GM23338 (cell line): ENCODE measurements around the gene ADGRL3. TPM values are rescaled to one million over a fixed set of nuclear protein-coding genes. Genes with fewer than 3 reads are reported as not detected.

Source experiments
- ATAC-seq: fragments of 200-7000 bp; cut with Tn5 transposase; 3 replicates; pipeline ENCODE4 v1.9.1; 2020
- DNase-seq: peaks from one replicate; pipeline ENCODE4 v3.0.0-alpha.2; 2015; ENCODE audit warnings: low spot score
- H2AFZ ChIP-seq: fragments of 200-600 bp; sonication (generic); 2 replicates; pipeline ENCODE4 v1.8.0; 2016; ENCODE audit warnings: antibody characterized with exemption, mild to moderate bottlenecking, moderate library complexity
- H3F3A ChIP-seq: fragments of 200-600 bp; sonication (generic); replicated peaks from 2 replicates; pipeline ENCODE4 v1.8.0; 2017; ENCODE audit warnings: antibody characterized with exemption, mixed run types, low read depth
- H3K27ac ChIP-seq: fragments of 200-600 bp; sonication (generic); 2 replicates; pipeline ENCODE4 v1.6.1; 2016; ENCODE audit warnings: low read depth
- H3K27me3 ChIP-seq: fragments of 200-600 bp; sonication (generic); 2 replicates; pipeline ENCODE4 v1.8.0; 2016; ENCODE audit warnings: mild to moderate bottlenecking, mixed run types, moderate library complexity; ENCODE audit not compliant: insufficient read depth
- H3K36me3 ChIP-seq: fragments of 200-600 bp; sonication (generic); 2 replicates; pipeline ENCODE4 v1.8.0; 2016; ENCODE audit warnings: mild to moderate bottlenecking; ENCODE audit not compliant: insufficient read depth
- H3K4me1 ChIP-seq: fragments of 200-600 bp; sonication (generic); 2 replicates; pipeline ENCODE4 v1.8.0; 2016; ENCODE audit warnings: mild to moderate bottlenecking, moderate library complexity; ENCODE audit not compliant: insufficient read depth
- H3K4me2 ChIP-seq: fragments of 200-600 bp; sonication (generic); 2 replicates; pipeline ENCODE4 v1.7.1; 2017; ENCODE audit warnings: mixed run types
- H3K4me3 ChIP-seq: fragments of 200-600 bp; sonication (generic); 2 replicates; pipeline ENCODE4 v1.6.1; 2016; ENCODE audit warnings: mixed run types
- H3K79me2 ChIP-seq: fragments of 200-600 bp; sonication (generic); replicated peaks from 2 replicates; pipeline ENCODE4 v1.8.0; 2017; ENCODE audit warnings: mild to moderate bottlenecking; ENCODE audit not compliant: insufficient read depth
- H3K9me2 ChIP-seq: fragments of 200-600 bp; sonication (generic); 2 replicates; pipeline ENCODE4 v1.8.0; 2017; ENCODE audit not compliant: insufficient read depth
- H4K20me1 ChIP-seq: fragments of 200-600 bp; sonication (generic); replicated peaks from 2 replicates; pipeline ENCODE4 v1.8.0; 2017; ENCODE audit warnings: mild to moderate bottlenecking; ENCODE audit not compliant: insufficient read depth
- H3K27ac Mint-ChIP-seq: 2 replicates; pipeline ENCODE4 v1.8.0; 2020; ENCODE audit warnings: inconsistent platforms, mild to moderate bottlenecking, moderate library complexity, mixed read lengths
- H3K27me3 Mint-ChIP-seq: 3 replicates; pipeline ENCODE4 v1.8.0; 2022; ENCODE audit warnings: low read depth, mild to moderate bottlenecking, moderate library complexity, mixed read lengths, inconsistent platforms; ENCODE audit not compliant: insufficient read depth, poor library complexity
- H3K36me3 Mint-ChIP-seq: 3 replicates; pipeline ENCODE4 v1.8.0; 2021; ENCODE audit warnings: low read depth, mild to moderate bottlenecking, inconsistent platforms, moderate library complexity, mixed read lengths
- H3K4me1 Mint-ChIP-seq: 3 replicates; pipeline ENCODE4 v1.8.0; 2020; ENCODE audit warnings: mild to moderate bottlenecking, inconsistent platforms, mixed read lengths
- H3K4me3 Mint-ChIP-seq: 3 replicates; pipeline ENCODE4 v1.8.0; 2021; ENCODE audit warnings: moderate library complexity, mild to moderate bottlenecking, inconsistent platforms, mixed read lengths
- H3K9me3 Mint-ChIP-seq: 3 replicates; pipeline ENCODE4 v1.8.0; 2020; ENCODE audit warnings: moderate library complexity, mild to moderate bottlenecking, inconsistent platforms, mixed read lengths
- EZH2 ChIP-seq: fragments of 200-600 bp; sonication (generic); IDR thresholded peaks from one replicate; pipeline ENCODE4 v1.8.0; 2017; ENCODE audit warnings: antibody characterized with exemption, mild to moderate bottlenecking, low read depth; ENCODE audit not compliant: unreplicated experiment
- EZH2phosphoT487 ChIP-seq: fragments of 200-600 bp; sonication (generic); IDR thresholded peaks from one replicate; pipeline ENCODE4 v1.8.1; 2018; ENCODE audit warnings: antibody characterized with exemption; ENCODE audit not compliant: unreplicated experiment
- JUNB ChIP-seq: IDR thresholded peaks from one replicate; pipeline ENCODE4 v1.6.1; 2016; ENCODE audit warnings: antibody characterized with exemption; ENCODE audit not compliant: unreplicated experiment
- NANOG ChIP-seq: IDR thresholded peaks from 2 replicates; pipeline ENCODE4 v1.6.1; 2016; ENCODE audit warnings: antibody characterized with exemption, borderline replicate concordance
- POLR2AphosphoS5 ChIP-seq: IDR thresholded peaks from 2 replicates; pipeline ENCODE4 v1.6.1; 2016; ENCODE audit warnings: antibody characterized with exemption, low read depth
- ZNF114 ChIP-seq: fragments of 250-450 bp; sonication (Bioruptor Pico); IDR thresholded peaks from 2 replicates; pipeline ENCODE4 v1.5.0; 2020; ENCODE audit warnings: mild to moderate bottlenecking, moderate library complexity
- ZNF331 ChIP-seq: fragments of 250-450 bp; sonication (Bioruptor Pico); IDR thresholded peaks from 2 replicates; pipeline ENCODE4 v1.5.0; 2020; ENCODE audit warnings: low read depth, mild to moderate bottlenecking, moderate library complexity
- polyA plus RNA-seq: library from polyadenylated mRNA; unstranded; fragments of >200 nt; fragmentation: Nextera tagmentation; extraction: Ambion mirVana; gene quantifications from 2 replicates; pipeline ENCODE4 v1.2.1, GENCODE V29; 2016
- total RNA-seq: library from RNA; depleted of rRNA; stranded (reverse); fragments of >200 nt; shearing (Covaris generic); gene quantifications from 2 replicates; pipeline ENCODE4 v1.2.3, GENCODE V29; 2014
- TF ChIP-seq, protein P1 (sequence below): fragments of 250-450 bp; sonication (Bioruptor Pico); IDR thresholded peaks from 2 replicates; pipeline ENCODE4 v1.5.0; 2020; ENCODE audit warnings: mild to moderate bottlenecking, moderate library complexity
- TF ChIP-seq, protein P2 (sequence below), 2 experiments: fragments of 200-600 bp in 1 of 2; sonication (generic) in 1 of 2; conservative IDR thresholded peaks; 2 replicates each; pipeline versions ENCODE4 v1.5.1 to v1.6.1; 2016 to 2017; ENCODE audit warnings: antibody characterized with exemption in 2 of 2, low read depth in 2 of 2, mild to moderate bottlenecking in 2 of 2, moderate library complexity in 1 of 2
- TF ChIP-seq, protein P3 (sequence below): IDR thresholded peaks from one replicate; pipeline ENCODE4 v1.6.1; 2018; ENCODE audit warnings: antibody characterized with exemption; ENCODE audit not compliant: unreplicated experiment

ADGRL3 gene
- total and polyA plus RNA-seq, 2 experiments from 2014 or later, result 9.7 to 16.5 TPM

DNA sequence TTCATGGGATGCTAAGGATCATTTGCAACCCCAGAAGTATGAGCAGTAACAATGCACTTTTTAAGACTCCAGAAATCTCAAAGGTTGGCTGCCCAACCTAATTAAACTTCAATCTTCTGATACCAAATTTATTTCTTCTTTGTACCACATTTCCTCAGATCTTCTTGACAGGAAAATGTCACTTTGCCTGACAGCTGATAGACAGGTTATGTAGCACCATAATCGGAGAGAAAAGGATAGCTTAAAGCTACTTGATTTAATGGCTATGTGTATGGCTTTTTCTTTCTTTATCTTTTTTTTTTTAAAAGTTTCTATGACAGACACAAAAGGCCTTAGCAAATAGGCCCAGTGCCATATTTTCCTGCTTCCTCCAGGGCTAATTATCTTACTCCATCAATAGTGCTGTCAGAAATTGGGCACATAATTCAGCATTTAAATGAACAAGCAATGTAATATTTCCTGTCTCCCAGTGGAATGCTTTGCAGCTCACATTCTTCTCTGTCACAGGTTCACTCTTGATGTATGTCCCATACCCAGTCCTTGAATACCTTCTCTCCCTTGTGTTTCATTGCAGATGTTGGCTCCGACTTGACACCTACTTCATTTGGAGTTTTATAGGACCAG, 795.7 kb downstream of the ADGRL3 start (continued):
- TF ChIP-seq, protein P1, sequence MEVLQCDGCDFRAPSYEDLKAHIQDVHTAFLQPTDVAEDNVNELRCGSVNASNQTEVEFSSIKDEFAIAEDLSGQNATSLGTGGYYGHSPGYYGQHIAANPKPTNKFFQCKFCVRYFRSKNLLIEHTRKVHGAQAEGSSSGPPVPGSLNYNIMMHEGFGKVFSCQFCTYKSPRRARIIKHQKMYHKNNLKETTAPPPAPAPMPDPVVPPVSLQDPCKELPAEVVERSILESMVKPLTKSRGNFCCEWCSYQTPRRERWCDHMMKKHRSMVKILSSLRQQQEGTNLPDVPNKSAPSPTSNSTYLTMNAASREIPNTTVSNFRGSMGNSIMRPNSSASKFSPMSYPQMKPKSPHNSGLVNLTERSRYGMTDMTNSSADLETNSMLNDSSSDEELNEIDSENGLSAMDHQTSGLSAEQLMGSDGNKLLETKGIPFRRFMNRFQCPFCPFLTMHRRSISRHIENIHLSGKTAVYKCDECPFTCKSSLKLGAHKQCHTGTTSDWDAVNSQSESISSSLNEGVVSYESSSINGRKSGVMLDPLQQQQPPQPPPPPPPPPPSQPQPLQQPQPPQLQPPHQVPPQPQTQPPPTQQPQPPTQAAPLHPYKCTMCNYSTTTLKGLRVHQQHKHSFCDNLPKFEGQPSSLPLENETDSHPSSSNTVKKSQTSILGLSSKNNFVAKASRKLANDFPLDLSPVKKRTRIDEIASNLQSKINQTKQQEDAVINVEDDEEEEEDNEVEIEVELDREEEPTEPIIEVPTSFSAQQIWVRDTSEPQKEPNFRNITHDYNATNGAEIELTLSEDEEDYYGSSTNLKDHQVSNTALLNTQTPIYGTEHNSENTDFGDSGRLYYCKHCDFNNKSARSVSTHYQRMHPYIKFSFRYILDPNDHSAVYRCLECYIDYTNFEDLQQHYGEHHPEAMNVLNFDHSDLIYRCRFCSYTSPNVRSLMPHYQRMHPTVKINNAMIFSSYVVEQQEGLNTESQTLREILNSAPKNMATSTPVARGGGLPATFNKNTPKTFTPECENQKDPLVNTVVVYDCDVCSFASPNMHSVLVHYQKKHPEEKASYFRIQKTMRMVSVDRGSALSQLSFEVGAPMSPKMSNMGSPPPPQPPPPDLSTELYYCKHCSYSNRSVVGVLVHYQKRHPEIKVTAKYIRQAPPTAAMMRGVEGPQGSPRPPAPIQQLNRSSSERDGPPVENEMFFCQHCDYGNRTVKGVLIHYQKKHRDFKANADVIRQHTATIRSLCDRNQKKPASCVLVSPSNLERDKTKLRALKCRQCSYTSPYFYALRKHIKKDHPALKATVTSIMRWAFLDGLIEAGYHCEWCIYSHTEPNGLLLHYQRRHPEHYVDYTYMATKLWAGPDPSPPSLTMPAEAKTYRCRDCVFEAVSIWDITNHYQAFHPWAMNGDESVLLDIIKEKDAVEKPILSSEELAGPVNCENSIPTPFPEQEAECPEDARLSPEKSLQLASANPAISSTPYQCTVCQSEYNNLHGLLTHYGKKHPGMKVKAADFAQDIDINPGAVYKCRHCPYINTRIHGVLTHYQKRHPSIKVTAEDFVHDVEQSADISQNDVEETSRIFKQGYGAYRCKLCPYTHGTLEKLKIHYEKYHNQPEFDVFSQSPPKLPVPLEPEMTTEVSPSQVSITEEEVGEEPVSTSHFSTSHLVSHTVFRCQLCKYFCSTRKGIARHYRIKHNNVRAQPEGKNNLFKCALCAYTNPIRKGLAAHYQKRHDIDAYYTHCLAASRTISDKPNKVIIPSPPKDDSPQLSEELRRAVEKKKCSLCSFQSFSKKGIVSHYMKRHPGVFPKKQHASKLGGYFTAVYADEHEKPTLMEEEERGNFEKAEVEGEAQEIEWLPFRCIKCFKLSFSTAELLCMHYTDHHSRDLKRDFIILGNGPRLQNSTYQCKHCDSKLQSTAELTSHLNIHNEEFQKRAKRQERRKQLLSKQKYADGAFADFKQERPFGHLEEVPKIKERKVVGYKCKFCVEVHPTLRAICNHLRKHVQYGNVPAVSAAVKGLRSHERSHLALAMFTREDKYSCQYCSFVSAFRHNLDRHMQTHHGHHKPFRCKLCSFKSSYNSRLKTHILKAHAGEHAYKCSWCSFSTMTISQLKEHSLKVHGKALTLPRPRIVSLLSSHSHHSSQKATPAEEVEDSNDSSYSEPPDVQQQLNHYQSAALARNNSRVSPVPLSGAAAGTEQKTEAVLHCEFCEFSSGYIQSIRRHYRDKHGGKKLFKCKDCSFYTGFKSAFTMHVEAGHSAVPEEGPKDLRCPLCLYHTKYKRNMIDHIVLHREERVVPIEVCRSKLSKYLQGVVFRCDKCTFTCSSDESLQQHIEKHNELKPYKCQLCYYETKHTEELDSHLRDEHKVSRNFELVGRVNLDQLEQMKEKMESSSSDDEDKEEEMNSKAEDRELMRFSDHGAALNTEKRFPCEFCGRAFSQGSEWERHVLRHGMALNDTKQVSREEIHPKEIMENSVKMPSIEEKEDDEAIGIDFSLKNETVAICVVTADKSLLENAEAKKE (CRISPR knock-in tag), result no peak
- no peak for TF ChIP-seq JUNB
- TF ChIP-seq POLR2AphosphoS5, result no peak
- TF ChIP-seq EZH2phosphoT487, result no peak
- TF ChIP-seq, protein P2, sequence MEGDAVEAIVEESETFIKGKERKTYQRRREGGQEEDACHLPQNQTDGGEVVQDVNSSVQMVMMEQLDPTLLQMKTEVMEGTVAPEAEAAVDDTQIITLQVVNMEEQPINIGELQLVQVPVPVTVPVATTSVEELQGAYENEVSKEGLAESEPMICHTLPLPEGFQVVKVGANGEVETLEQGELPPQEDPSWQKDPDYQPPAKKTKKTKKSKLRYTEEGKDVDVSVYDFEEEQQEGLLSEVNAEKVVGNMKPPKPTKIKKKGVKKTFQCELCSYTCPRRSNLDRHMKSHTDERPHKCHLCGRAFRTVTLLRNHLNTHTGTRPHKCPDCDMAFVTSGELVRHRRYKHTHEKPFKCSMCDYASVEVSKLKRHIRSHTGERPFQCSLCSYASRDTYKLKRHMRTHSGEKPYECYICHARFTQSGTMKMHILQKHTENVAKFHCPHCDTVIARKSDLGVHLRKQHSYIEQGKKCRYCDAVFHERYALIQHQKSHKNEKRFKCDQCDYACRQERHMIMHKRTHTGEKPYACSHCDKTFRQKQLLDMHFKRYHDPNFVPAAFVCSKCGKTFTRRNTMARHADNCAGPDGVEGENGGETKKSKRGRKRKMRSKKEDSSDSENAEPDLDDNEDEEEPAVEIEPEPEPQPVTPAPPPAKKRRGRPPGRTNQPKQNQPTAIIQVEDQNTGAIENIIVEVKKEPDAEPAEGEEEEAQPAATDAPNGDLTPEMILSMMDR (conservative IDR thresholded peaks at IDR 0.05; ENCODE audit: low read depth in 2 of 2), result no peak

DNA sequence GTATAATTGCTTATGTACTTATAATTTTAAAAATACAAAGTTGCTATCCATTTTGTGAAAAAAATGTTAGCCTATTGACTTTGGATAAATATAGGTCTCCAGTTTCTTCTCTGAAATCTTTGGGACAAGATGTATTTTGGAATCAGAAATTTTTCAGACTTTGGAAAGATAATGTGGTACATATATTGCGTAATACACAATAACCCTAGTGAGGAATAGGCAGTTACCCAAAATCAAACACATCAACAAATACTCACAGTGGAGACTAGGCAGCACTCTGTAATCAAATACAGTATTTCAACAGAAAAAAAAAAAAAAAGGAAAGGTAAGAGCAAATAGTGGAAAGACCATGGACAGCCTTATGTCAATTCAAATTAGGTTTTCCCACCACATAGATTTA, 796.8 kb downstream of the ADGRL3 start:
- Mint-ChIP-seq H3K36me3 (no peaks in the 10 kb centered on the region), H3K4me3 (no peak overlapping the region), H3K27ac (no peak overlapping the region), H3K9me3 (no peaks in the 10 kb centered on the region), H3K27me3 (no peaks in the 10 kb centered on the region), H3K4me1 (peaks cover 27% of the 10 kb centered on the region)
- no peaks in the 10 kb centered on the region for H3K36me3 ChIP-seq
- no peak for ATAC-seq
- no peaks in the 10 kb centered on the region for H3K27me3 ChIP-seq
- no peak overlapping the region for H3K4me3 ChIP-seq
- no peak overlapping the region for H3K27ac ChIP-seq
- H4K20me1 ChIP-seq, result no peaks in the 10 kb centered on the region
- H3K4me2 ChIP-seq, result no peak overlapping the region
- no peaks in the 10 kb centered on the region for H3F3A ChIP-seq
- H3K79me2 ChIP-seq, result no peaks in the 10 kb centered on the region
- H2AFZ ChIP-seq, result no peak overlapping the region
- peaks cover 22% of the 10 kb centered on the region for H3K4me1 ChIP-seq
- no peak for DNase-seq
- H3K9me2 ChIP-seq, result no peaks in the 10 kb centered on the region
- TF ChIP-seq EZH2 (no peak), EZH2phosphoT487 (no peak), NANOG (no peak), JUNB (no peak), ZNF114 (CRISPR knock-in tag) (no peak), ZNF331 (CRISPR knock-in tag) (no peak)
- TF ChIP-seq, protein P3, sequence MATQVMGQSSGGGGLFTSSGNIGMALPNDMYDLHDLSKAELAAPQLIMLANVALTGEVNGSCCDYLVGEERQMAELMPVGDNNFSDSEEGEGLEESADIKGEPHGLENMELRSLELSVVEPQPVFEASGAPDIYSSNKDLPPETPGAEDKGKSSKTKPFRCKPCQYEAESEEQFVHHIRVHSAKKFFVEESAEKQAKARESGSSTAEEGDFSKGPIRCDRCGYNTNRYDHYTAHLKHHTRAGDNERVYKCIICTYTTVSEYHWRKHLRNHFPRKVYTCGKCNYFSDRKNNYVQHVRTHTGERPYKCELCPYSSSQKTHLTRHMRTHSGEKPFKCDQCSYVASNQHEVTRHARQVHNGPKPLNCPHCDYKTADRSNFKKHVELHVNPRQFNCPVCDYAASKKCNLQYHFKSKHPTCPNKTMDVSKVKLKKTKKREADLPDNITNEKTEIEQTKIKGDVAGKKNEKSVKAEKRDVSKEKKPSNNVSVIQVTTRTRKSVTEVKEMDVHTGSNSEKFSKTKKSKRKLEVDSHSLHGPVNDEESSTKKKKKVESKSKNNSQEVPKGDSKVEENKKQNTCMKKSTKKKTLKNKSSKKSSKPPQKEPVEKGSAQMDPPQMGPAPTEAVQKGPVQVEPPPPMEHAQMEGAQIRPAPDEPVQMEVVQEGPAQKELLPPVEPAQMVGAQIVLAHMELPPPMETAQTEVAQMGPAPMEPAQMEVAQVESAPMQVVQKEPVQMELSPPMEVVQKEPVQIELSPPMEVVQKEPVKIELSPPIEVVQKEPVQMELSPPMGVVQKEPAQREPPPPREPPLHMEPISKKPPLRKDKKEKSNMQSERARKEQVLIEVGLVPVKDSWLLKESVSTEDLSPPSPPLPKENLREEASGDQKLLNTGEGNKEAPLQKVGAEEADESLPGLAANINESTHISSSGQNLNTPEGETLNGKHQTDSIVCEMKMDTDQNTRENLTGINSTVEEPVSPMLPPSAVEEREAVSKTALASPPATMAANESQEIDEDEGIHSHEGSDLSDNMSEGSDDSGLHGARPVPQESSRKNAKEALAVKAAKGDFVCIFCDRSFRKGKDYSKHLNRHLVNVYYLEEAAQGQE, result no peak
- TF ChIP-seq, protein P2 (conservative IDR thresholded peaks at IDR 0.05; ENCODE audit: low read depth in 2 of 2), result no peak
